Skeletal muscle cell (primary cell): Measurements from ENCODE around the gene CTNND1.
"Not testable (repeated sequence)": the region's sequence is repeated elsewhere in the genome, so short reads cannot be mapped to it uniquely, and the experiment has no call there.

Experiments used
- DNase-seq: peaks from one replicate; pipeline ENCODE4 v3.0.0-alpha.2; 2010; ENCODE audit warnings: low read depth
- H3K4me3 ChIP-seq: 2 replicates; pipeline ENCODE4 v1.5.1; 2011; ENCODE audit warnings: low read depth, mild to moderate bottlenecking, control low read depth, low read length, moderate library complexity

The CTNND1 gene, protein sequence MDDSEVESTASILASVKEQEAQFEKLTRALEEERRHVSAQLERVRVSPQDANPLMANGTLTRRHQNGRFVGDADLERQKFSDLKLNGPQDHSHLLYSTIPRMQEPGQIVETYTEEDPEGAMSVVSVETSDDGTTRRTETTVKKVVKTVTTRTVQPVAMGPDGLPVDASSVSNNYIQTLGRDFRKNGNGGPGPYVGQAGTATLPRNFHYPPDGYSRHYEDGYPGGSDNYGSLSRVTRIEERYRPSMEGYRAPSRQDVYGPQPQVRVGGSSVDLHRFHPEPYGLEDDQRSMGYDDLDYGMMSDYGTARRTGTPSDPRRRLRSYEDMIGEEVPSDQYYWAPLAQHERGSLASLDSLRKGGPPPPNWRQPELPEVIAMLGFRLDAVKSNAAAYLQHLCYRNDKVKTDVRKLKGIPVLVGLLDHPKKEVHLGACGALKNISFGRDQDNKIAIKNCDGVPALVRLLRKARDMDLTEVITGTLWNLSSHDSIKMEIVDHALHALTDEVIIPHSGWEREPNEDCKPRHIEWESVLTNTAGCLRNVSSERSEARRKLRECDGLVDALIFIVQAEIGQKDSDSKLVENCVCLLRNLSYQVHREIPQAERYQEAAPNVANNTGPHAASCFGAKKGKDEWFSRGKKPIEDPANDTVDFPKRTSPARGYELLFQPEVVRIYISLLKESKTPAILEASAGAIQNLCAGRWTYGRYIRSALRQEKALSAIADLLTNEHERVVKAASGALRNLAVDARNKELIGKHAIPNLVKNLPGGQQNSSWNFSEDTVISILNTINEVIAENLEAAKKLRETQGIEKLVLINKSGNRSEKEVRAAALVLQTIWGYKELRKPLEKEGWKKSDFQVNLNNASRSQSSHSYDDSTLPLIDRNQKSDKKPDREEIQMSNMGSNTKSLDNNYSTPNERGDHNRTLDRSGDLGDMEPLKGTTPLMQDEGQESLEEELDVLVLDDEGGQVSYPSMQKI

DNA sequence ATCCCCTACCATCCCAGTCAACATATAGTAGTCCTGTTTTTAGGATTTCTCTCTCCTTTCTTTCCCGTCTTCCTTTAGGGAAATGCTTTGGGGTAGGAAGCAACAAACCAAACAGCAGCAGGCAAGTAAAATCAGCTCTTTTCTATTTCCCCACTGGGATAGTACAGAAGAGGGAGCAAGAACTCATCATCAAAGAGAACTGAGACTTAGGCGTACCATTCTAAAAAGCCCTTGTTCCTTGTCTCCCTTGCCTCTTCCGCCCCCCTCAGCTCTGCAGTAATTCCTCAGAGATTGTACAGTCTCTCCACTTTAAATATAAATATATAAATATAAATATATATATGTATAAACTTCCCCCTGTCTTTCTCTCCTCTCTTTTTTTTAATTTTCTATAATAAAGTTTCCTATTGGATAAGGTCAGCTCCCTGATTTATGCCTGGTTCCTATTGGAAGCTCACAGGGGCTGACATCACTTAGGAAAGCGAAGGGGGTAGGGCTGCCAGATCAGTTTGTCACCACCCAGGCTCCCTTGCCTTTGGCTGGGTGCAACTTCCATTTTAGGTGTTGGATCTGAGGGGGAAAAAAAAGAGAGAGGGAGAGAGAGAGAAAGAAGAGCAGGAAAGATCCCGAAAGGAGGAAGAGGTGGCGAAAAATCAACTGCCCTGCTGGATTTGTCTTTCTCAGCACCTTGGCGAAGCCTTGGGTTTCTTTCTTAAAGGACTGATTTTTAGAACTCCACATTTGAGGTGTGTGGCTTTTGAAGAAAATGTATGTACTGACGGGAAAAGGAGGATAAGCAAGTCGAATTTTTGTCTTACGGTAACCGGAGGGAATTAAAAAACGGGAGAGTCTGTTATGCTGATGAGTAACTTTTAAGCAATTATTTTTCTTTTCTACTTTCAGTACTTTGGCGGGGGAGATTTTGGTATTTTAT, at the start of gene CTNND1:
TSS of gene CTNND1 (plus strand) at position 502 of the 934 bp plus-strand sequence. CDS start 29,677 bp downstream, outside the sequence.
- DNase-seq, result peak; percentile 91
- peak within 1 kb of the TSS; percentile 73 for H3K4me3 ChIP-seq

- peak; percentile 98 for DNase-seq
- H3K4me3 ChIP-seq, result peak within 1 kb of the TSS; percentile 100
Measured at GRCh38 chr11:57712256-57713150, 49.1 kb upstream of the CTNND1 start, which contains the start of gene TMX2. Gene TMX2, plus strand, starts transcription at chr11:57712593. Its CDS starts 26 bp downstream, at chr11:57712619.

DNA sequence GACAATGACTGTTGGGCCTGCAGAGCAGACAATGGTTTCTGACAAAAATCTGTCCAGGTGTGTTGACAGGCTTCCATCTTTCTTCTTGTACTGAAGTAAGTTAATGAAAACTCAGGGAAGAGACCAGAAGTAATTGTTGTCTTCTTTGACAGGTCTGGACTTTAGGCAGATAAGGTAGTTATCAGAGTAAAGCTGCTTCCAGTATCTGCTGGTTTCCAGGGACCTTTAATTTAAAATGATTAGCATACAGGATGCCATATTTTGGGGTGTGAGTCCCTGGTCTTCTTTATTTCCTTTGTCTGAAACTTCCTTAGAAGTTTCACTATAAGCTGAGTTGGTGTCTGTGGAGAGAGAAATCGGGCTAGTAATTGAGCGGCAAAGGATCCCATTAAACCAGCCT, 47.8 kb upstream of the CTNND1 start:
- peak overlapping the region; percentile 100 for H3K4me3 ChIP-seq
- DNase-seq, result no peak

GRCh38 chr11:57716726-57717125, 44.9 kb upstream of the CTNND1 start:
- not testable (repeated sequence) for H3K4me3 ChIP-seq, DNase-seq

DNA sequence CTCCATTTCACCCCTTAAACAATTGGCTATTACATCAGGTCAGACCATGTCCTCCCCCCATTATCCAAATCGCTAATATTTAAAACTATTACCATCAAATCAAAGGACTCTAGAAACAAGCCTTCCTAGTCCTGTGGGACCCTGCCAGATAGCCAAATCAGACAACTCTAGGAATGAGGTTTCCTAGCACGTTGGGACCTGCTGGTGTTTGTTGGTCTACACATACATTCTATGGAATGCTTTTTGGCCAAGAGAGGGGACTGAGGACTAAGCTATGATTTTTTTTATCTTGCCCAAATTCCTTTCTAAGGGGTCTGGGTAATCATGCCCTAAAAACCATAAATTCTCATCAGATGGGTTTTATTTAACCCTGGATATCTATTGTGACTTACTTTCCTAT, 34.4 kb upstream of the CTNND1 start:
- H3K4me3 ChIP-seq, result no peak overlapping the region
- DNase-seq, result no peak

DNA sequence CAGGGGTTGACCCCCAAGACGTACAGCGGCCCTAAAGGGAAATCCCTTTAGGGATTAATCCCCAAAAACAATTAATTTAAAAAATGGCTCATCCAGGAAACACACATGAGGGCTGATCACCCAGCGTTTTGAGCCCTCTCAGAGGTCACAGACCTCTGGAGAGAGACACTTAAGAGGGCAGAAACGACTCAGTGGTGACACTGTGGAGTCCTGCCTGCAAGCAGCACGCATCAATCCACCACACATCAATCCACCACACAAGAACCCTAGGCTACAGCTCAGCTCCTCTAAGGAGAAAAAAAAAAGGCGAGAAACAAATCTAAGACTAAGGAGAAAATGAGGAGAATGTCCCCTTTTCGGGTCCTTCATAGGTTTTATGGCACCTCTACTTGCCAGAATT, 32.8 kb upstream of the CTNND1 start:
- no peak overlapping the region for H3K4me3 ChIP-seq
- no peak for DNase-seq

GRCh38 chr11:57729479-57729878, 32.1 kb upstream of the CTNND1 start:
- H3K4me3 ChIP-seq, result no peak overlapping the region
- DNase-seq, result no peak

DNA sequence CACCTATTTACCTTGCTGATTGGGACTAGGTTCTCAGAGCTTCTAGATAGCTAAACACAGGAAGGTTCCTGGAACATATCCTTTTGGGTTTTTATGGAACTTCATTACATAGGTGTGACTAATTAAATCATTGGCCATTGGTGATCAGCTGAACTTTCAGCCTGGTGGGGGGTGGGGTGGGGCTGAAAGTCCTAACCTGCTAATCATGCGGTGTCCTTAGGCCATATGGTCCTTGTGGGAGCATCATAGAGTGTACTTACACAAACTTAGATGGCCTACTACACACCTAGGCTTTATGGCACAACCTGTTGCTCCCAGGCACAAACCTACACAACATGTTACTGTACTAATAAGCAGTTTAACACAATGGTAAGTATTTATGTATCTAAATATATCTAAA, 28.9 kb upstream of the CTNND1 start:
- no peak overlapping the region for H3K4me3 ChIP-seq
- no peak for DNase-seq

DNA sequence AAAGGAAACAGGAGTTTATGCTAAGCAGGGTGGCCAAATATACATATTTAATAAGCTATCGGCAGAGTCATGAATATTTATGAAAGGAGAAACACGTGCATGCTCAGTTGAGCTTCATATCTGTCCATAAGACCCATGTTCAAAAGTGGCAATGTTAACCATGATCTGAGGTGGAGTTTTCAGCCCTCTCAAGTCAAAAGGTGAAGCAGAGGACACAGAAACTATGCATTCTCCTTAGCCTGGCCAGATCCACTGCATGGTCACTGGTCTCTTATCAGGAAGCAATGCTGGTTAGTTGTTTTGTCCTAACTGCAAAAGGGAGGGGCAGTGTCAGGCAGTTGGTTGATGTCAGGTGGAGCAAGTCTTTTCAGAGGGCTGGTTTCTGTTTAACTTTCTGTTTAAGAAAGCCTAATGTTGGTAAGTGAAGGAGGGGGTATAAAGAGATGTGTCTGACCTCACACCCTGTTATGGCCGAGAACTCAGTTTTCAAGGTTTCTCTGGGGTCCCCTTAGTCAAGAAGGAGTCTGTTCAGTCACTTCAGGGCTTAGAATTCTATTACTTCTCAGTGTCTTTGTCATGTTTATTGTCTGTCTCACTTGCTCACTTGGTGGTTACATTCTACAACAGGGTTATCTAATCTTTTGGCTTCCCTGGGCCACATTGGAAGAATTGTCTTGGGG, 25.8 kb upstream of the CTNND1 start:
- H3K4me3 ChIP-seq, result no peak overlapping the region
- DNase-seq, result no peak

- peak within 1 kb of the TSS; percentile 98 for H3K4me3 ChIP-seq
- DNase-seq, result peak; percentile 95
Measured at GRCh38 chr11:57741132-57742086, 20.2 kb upstream of the CTNND1 start, which contains the start of gene SELENOH. Gene SELENOH, plus strand, starts transcription at chr11:57741491. Its CDS starts 105 bp downstream, at chr11:57741596.

GRCh38 chr11:57742087-57742452, 19.5 kb upstream of the CTNND1 start:
- no peak for DNase-seq
- H3K4me3 ChIP-seq, result peak overlapping the region; percentile 98

- DNase-seq, result no peak
- no peak overlapping the region for H3K4me3 ChIP-seq
Measured at GRCh38 chr11:57744357-57744756, 17.2 kb upstream of the CTNND1 start.

GRCh38 chr11:57745206-57745605, 16.4 kb upstream of the CTNND1 start:
- DNase-seq, result no peak

DNA sequence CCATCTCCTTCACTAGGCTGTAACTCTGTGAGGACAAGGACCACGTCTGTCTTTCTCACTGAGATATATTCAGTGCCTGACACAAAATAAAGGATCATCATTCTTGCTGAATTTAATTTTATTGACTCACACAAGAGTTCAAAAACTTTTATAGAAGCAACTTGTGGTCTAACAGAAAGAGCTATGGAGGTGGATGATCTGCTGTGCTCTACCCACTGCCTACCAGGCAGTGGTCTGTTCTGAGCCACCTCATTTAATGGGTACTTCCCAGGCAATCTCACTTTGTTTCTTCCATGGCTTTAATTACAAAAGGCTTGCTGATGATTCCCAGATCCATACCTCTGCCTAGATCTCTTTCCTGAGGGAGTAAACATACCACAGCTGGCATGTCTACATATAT, 14.7 kb upstream of the CTNND1 start:
- DNase-seq, result no peak
- H3K4me3 ChIP-seq, result no peak overlapping the region

More at GRCh38 chr11:57745206-57745605, 16.4 kb upstream of the CTNND1 start:
- no peak overlapping the region for H3K4me3 ChIP-seq

DNA sequence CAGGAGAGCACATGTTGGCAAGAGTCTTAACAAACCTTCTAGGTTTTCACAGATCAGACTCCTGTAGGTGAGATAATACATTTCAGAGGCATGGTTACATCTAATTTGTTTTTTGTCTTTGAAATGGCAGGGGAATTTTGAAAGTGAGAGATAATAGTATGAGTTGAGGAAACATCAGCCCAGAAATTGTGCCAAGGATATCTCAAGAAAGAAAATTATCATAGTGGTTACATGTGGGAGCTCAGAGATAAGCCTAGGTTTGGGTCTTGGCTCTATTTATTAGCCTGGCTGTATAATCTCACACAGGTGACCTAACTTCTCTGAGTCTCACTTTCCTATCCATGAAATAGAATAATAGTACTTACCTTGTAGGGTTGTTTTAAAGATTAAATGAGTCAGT, 10.4 kb upstream of the CTNND1 start:
- no peak overlapping the region for H3K4me3 ChIP-seq
- DNase-seq, result no peak

- no peak for DNase-seq
- H3K4me3 ChIP-seq, result no peak within 1 kb of the TSS
Measured at GRCh38 chr11:57751676-57752253, 9.8 kb upstream of the CTNND1 start, which contains the start of gene BTBD18. Gene BTBD18, minus strand, starts transcription at chr11:57751819. Its CDS starts 631 bp downstream, at chr11:57751188.
